Hematopoietic multipotent progenitor cell treated with erythropoietin and hydrocortisone succinate and interleukin-3 and kit ligand, for 4 days (in vitro differentiated cells): ENCODE measurements around the gene ASAP2.

Experiments
- DNase-seq: peaks from one replicate; pipeline ENCODE4 v3.0.0-alpha.2; 2015

Gene ASAP2

DNA sequence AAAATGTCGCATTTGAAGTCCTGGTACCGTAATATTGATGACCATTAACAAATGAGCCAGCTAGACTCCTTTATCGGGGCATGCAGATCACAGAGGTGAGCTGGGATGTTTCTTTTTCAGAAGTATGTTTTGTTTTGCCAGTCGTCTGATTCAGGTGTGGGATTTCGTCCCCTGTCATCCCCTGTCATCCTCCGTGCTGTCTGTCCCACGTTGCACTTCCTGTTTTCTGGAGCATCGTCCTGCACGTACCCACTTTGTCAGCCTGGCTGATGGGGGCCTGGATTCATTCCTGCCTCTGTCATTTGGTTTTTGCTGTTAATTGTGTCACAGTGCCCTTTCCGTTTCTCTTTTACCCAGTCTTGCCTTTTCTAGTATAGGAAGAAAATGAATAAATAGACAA, 72.8 kb downstream of the ASAP2 start:
- DNase-seq, result no peak

DNA sequence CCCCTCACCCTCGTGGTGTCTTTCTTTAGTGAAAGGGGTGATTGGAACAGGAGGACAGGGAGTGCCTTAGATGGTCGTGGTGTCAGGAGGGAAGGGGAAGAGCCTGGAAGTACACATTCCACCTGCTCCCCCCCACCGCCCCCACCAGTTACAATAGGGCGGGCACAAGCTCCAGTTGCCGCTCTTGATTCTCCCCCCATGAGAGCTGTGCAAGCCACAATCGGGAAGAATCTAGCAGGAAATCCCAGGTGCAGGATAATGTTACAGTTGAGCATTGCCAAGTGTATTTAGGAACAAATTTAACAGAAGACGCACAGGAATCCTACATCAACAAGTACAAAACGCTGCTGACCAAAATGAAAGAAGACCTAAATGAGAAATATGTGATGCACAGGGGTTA, 73.6 kb downstream of the ASAP2 start:
- DNase-seq, result no peak

DNA sequence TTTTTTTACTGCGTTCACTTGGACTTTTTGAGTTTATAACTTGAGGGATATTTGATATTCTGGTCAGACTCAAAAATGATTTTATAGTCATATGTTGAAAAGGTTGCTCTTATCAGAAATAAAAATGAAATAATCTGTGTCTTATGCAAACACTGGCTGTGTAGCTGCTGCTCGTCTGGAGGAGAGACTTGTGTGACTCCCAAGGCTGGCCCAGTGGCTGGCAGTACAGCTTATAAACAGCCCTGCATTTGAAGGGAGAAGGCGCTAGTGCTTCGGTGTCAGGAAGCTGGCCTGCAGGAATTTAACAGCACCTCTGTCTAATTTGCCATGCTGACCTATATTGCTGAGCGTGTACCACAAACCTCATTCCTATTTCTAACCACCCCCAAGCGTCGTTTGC, 74.5 kb downstream of the ASAP2 start:
- DNase-seq, result no peak

DNA sequence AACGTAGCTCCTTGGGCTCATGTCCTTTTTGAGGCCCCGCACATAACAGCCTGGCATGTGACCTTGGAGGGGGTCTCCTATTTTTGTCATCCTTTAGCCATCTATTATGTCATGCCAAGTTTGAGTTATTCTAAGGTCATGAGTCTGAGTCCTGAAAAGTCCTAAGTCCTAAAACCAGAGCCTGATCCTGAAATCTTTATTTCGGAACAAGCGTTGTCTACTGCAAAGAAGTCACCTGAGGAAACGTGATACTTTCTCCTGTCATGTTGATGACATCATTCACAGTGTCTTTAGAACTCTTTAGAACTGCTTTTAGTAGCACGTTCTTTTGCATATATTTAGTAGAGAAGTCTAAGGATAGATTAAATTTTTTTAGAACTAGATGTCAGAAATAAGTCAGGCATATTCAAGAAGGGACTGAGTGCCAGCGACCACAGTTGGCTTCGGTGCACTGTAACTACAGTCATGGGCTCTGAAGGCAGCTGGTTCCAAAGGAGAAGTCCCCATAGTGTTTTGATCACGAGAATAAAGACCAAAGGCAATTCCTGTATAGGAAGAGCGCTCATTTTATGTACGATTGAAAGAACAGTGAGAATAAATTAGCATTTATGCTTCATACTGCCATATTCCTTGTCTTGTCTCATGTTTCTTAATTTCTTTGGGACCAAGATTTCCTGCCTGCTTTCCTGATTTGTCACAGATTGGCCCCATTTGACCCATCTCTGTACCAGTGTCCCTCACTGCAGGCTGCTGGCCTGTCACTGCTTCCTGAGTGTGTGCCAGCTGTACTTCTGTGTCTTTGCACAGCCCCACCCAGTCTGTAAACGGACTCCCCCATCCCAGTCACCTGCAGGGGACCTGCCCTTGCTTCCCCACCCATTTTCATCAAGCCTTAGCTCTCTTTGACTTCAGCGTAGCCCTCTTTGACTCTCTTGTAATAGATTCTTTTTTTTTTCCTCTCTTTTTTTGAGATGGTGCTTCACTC, 75.8 kb downstream of the ASAP2 start:
- no peak for DNase-seq

DNA sequence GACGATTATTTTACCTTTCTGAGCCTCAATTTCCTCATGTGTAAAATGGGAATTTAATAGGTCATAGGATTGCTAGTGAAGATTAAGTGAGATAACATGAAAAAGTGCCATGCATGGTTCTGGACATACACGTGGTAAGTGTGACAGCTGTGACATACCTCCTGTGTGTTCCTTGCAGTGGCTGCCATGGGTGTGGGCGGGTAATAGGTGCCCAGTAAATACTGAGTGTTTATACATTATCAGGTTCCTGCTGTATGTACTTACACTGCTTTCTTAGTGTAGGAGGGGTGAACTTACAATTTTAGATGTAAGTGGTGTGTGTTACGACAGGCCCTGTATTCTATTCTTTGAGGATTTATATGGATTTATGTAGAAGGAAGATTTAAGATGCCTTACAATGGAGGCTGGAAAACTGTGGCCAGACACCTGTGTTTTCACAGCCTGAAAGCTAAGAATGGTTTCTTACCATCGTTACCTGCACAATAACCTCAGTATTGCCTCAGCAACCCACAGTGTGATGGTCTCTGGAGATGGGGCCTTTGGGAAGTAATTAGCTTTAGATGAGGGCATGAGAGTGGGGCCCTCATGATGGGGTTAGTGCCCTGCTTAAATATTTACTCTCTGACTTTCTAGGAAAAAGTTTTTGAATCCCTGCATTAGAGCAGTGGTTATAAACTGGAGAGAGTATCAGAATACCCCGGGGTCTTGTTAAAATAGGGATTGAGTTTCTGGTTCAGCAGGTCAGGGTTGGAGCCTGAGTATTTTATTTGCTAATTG, 78.1 kb downstream of the ASAP2 start:
- no peak for DNase-seq

DNA sequence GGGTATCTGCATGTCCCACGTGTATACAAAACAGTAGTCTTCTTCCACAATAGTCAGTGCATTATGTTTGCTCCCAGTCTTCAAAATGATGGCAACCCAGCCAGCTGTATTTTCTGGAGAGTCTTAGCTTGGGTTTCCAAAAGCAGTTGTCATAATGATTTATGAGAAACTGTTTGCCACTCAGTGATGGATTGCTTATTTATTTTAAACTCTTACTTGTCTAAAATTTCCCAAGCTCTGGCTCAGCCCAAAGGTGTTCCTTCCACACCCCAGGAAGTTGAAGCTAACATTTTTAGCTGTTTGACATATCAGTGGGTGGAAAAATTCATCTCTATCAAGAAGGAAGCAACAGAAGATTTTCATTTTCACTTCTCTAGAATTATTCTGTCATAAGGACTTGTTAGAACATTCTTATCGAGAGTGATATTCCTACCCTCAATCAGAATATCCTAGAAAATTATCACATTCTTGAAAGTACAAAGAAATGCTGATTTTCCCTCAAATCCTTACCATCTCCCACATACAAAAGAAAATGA, 78.8 kb downstream of the ASAP2 start:
- DNase-seq, result no peak

DNA sequence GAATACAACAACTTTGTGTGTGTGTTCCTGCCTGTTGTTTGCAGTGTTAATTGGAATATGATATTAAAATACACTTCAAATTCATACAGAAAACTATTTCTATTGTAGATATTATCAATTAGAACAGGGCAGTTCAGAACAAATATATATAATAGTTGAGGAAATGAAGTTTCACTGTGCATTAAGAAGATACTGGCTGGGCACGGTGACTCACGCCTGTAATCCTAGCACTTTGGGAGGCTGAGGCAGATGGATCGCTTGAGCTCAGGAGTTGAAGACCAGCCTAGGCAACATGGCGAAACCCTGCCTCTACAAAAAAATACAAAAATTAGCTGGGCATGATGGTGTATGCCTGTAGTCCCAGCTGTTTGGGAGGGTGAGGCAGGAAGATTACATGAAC, 79.3 kb downstream of the ASAP2 start:
- no peak for DNase-seq

DNA sequence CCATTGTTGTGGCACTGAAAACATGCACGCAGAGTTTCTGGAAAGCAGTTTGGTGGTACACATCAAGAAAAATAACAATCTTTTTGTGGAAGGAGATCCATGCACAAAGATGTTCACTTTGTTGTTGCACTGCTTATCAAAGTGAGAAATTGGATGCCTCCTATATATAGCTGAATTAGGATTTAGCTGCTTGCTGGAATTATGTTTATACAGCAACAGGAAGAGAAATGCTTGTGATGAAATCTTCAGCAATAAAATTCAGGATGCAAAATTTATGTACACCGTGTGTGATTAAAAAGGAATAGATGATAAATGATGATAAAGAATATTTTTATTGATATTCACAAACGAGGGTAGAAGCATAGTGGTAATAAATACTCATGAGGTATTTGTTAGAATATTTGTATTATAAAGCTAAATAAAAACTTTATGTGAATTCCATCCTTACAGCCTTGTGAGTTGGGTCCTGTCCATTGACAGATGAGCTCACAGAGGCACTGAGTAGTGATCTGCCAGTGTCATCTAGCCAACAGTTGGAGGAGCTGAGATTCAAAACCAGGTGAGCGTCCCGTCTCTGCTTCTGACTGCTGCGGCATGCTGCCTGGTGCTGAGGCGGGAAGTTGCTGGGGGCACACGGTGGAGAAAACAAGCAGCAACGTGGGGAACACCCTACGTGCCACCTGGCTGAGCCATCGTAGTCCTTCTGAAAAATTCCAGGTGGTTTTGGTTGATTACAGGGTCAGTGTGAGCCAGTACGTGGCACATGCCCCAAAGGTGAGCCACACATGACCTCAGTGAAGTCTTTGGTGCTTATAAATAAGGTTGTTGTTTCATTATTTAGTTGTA, 80.2 kb downstream of the ASAP2 start:
- no peak for DNase-seq

DNA sequence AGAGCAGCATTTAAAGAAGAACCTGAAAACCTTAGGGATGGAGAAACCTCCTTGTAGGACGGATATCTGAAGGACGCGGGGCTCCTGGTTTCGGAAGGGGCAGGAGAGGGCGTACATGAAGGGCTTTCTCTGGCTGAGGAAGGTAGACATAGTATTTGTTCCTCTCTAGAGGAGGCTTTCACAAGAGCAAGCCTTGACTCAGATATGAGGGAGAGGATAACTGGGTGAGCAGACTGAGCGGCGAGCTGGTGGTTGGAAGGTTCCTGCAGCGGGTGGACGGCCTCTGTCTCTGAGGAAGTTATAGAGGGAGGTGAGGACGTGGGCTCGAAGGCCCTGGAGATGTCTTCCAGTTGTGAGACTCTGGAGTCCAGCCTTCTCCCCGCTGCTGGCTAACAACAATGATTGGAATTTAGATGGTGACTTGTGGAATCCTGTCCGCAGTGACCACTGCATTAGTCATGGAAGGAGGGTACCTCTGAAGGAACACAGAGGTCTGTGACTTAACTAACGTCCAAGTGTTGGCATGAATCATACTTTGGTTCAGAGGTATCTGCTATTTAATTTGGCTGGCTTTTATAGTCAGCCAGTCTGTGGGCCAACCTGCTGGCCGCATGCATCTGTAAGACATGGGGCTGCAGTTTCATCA, 80.9 kb downstream of the ASAP2 start:
- no peak for DNase-seq

DNA sequence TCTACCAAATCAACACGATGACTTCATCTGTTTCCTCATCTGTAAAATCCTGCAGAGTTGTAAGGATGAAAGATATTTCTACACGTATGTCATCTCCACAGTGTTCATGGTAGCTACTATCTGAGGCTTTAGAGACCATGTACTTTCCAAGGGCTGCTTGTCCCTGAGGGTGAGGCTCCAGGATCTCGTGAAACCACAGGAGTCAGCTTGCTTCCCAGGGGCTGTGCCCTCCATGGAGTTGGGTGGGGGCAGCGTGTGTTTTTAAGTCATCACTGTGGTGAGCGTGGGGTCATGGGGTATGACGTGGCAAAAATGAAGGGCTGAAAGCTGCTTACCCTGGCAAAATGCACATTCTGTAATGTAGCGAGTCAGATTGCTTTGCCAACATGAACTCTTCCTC, 81.6 kb downstream of the ASAP2 start:
- DNase-seq, result no peak

DNA sequence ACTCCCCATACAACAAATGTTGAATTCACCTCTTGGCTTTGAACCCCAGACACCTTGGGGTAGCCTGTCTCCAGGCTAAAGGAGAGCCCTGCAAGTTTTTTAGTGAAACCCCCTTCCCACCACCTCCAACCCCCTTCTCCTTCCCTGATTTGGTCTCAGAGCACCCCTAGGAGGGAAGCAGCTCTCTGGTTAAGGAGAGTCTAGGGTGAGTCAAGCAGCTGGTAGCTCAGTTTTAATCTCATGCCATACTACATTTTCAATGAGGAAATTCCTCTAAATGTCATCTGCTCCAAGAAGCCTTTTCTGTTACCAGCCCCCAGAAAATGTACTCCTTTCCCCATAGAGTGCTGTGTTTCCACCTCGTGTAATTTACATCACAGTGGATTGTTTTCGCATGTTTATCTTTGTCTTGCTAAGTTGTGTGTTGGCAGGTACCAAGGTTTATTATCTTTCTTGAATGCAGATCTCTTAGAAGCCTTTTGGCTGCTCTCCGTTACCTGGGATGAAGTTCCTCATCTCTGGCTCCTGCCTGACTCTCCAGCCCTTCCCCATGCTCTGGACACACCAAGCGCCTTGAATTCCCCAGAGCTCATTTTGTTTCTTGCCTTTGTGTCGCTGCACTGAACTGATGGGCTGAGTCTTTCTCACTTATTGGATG, 82.2 kb downstream of the ASAP2 start:
- DNase-seq, result no peak

DNA sequence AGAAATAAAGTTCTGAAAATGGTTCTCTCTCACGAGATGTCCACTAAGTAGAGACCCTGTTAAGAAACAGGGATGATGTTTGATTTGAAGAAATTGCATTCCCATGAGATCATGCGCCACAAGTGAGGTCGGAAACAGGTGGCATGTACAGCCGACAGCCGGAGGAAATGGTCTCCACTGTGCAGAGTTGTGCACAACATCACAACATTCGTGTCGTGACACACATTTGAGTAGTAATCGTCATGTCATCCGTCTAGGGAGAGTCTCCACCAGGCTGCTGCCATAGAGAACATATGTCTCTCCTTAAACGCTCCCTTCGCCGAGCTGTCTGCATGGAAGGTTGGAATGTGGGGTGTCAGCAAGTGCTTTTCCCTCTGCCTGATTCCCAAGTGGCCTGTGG, 84.7 kb downstream of the ASAP2 start:
- no peak for DNase-seq

DNA sequence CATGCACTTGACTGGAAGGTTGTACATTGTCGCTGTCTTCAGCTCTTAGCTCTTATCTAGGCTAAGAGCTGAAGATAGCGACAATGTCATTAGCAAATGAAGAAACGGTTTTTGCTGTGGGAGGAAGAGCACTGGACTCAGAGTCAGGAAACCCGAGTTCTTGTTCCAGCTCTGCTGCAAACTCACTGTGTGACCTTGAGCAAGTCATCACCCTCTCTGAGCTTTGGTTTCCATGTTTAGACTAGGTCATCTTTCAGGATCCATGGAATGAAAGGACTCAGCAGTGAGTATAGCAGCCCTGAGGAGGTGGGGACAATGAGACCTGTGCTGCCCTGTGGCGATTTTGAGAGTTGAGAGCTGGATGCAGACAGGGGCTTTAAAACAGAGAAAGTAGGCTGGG, 85.3 kb downstream of the ASAP2 start:
- DNase-seq, result no peak

DNA sequence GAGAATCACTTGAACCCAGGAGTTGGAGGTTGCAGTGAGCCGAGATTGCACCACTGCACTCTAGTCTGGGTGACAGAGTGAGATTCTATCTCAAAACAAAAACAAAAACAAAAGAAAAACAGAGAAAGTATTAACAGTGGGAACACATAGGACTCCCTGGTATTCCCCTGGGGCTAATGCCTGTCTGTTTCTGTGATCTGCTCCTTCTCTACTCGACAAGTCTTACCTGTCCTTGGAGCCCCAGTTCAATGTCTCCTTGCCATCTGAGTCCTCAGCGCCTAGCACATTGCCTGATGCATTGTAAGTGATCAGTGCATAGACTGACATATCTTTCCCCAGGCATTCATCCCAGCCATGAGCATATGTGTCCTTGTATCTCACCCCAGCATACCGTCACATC, 85.8 kb downstream of the ASAP2 start:
- no peak for DNase-seq

DNA sequence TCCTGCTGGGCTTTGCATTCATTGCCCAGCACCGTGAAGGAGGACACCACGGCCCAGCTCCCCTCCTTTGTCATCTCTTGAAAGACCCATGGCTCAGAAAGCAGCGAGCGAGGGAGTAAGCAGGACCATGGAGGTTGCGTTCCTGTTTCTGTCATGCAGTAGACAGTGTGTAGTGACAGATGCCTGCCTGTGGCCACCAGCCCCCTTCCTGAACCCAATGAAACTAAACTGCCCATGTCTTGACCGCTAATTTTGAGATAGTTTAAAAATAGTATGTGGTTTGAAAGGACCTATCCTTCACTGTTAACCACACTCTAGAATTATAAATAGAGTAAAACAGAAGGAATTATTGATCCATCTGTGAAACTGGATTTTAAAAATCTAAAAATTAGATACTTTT, 88.2 kb downstream of the ASAP2 start:
- DNase-seq, result peak; percentile 26

DNA sequence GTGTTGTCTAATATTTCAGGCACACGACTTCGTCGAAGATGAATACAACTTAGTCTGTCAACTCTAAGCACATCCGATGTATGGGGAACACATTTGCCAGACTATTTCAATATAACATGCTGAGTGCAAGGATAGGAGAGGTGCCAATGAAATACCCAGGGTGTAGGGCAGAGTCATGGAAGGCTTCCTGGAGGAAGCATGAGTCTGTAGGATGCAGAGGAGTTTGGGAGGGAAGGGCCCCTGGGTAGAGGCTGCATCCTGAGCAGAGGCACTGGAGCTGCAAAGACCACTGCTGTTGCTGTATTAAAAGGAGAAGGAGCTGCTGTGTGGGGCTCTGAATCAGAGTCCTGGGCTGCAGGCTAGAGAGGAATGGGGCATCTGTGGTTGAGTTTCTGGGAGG, 89.9 kb downstream of the ASAP2 start:
- DNase-seq, result no peak

DNA sequence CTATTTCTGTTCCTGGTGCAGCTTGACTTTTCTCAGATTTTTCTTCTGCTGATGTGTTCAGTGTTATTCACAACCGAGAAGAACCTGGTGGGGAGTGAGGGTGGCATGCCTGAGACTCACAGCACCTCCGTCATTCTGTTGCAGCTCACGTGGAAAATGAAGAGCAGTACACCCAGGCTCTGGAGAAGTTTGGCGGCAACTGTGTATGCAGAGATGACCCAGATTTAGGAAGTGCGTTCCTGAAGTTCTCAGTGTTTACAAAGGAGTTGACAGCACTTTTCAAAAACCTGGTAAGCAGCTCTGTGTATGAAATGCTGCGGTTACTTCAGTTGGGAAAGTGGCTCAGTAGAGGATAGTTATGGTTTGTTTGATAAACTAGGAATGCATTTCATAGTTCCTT, 90.5 kb downstream of the ASAP2 start:
- no peak for DNase-seq

DNA sequence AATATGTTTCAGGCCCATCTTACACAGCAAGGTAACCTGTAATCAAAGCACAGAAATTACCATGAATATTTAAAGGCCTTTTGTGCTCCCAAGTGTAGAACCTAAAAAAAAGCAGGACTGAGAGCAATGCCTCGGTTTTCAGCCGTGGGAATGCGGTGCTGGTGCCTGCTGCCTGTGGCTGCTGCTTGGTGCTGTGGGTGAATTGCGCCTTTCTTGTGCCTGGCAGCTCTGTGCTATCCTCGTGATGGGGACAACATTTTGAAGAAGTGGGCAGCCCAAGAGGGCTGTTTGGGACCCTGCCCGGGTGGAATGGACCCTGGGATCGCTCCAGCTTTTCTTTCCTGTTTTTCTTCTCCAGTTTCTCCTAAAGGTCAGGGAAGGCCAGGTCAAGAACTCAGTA, 91.2 kb downstream of the ASAP2 start:
- DNase-seq, result no peak

DNA sequence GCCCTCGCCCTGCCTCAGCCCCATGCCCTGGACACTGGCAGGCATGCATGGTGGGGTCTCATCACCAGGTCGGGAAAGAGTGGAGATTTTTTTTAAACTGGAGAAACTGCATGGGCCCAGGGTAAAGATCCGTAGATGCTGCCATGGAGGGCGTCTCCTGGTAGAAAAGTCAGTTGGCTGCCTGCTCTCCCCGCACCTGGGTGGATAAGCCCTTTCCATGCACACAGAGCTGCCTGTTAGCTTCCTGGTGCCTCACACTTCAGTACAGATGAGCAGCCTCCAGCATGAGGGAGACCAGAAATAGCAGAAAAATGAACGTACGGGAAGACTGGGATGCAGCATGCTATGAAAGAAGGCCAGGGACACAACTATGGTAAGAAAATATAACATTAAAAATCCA, 92.0 kb downstream of the ASAP2 start:
- no peak for DNase-seq

DNA sequence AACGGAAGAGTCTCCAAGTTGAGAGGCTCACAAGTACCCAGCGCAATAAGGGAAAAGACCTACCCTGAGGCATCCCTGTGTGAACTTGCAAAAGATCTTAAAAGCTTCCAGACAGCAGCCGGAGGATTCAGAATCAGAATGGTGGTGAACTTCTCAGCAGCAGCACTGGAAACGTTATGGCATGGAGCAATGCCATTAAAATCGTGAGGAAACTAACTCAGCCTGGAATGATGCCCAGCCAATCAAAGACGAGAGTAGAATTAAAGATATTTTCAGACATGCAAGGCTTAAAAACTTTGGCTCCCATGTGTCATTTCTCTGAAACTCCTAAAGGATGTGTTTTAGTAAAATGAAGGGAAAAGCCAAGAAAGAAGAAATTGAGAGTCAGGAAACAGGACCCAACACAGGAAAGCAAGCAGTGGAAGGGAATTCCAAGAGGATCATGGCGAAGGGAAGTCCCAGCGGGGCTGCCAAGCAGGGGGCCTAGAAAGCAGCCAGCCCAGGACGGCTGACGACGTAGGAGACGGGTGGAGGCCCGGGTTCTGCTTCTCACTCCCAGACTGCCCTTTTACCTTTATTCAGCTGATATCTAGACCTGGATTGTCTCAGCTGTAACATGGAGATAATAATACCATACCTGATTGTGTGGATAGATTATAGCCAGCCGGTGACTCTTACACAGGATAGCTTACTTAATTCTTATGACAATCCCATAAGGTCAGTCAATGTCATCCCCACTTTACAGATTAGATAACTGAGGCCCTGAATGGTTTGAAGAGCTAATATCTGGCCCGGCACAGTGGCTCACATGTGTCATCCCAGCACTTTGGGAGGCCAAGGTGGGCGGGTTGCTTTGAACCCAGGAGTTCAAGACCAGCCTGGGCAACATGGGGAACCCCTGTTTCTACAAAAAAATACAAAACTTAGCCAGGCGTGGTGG, 92.8 kb downstream of the ASAP2 start:
- no peak for DNase-seq

DNA sequence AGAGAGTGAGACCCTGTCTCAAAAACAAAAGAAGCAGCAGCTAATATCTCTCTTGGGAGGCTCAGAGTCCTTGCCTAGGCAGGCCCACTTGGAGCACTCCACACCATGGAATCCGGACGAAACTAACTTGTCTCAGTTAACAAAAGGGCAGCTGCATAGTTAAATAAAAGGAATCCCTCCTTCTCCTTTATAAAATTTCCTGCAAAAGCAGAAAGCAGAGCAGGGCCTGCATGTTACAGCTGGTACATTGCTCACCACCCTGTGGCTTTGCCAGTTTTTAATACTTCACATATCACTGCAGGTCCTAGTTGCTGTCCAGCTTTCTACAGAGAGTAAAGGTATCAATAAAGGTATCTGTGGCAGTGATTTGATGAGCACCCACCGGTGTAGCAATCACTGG, 93.6 kb downstream of the ASAP2 start:
- DNase-seq, result no peak
